Femur (tissue), 1 donor: Measurements from ENCODE around the gene CRIP1.

ENCODE experiments used
- DNase-seq: peaks from one replicate; pipeline ENCODE4 v3.0.0-alpha.2; 2017

The CRIP1 gene

GRCh38 chr14:105495101-105495989 is 8.7 kb downstream of the CRIP1 start:
- peak; percentile 62 for DNase-seq

- DNase-seq: no peak
Observed at GRCh38 chr14:105495990-105496830, 9.5 kb downstream of the CRIP1 start.

- DNase-seq: no peak
Observed at GRCh38 chr14:105496831-105497591, 10.3 kb downstream of the CRIP1 start.

- DNase-seq: no peak
Observed at GRCh38 chr14:105497671-105498429, 11.2 kb downstream of the CRIP1 start.

- no peak for DNase-seq
Observed at GRCh38 chr14:105498430-105499255, 12.0 kb downstream of the CRIP1 start.

GRCh38 chr14:105499256-105500035 is 12.8 kb downstream of the CRIP1 start:
- peak; percentile 56 for DNase-seq

GRCh38 chr14:105500036-105500725 is 13.5 kb downstream of the CRIP1 start:
- DNase-seq: no peak

- no peak for DNase-seq
Observed at GRCh38 chr14:105500726-105501101, 14.0 kb downstream of the CRIP1 start.

- DNase-seq: no peak
Observed at GRCh38 chr14:105501504-105502291, 15.0 kb downstream of the CRIP1 start.

- no peak for DNase-seq
Observed at GRCh38 chr14:105502446-105503295, 16.0 kb downstream of the CRIP1 start.

GRCh38 chr14:105503296-105503640 is 16.6 kb downstream of the CRIP1 start:
- no peak for DNase-seq

GRCh38 chr14:105503935-105504692 is 17.4 kb downstream of the CRIP1 start:
- no peak for DNase-seq

- DNase-seq: no peak
Observed at GRCh38 chr14:105505101-105505500, 18.4 kb downstream of the CRIP1 start.

- DNase-seq: no peak
Observed at GRCh38 chr14:105507247-105507646, 20.6 kb downstream of the CRIP1 start.

GRCh38 chr14:105508069-105508468 is 21.4 kb downstream of the CRIP1 start:
- no peak for DNase-seq

- no peak for DNase-seq
Observed at GRCh38 chr14:105508601-105509000, 21.9 kb downstream of the CRIP1 start.

- no peak for DNase-seq
Observed at GRCh38 chr14:105517096-105517495, 30.4 kb downstream of the CRIP1 start.
